ENCODE data around the gene CAMTA1. TPM values are rescaled to one million over a fixed set of nuclear protein-coding genes. Genes with fewer than 3 reads are reported as not detected.
A peak's percentile ranks its signal among the peaks of the same experiment; 100 is the strongest.

CAMTA1 gene
- total and polyA plus RNA-seq, 4 donors, result 48.1 to 140 (median 52.3) TPM

DNA sequence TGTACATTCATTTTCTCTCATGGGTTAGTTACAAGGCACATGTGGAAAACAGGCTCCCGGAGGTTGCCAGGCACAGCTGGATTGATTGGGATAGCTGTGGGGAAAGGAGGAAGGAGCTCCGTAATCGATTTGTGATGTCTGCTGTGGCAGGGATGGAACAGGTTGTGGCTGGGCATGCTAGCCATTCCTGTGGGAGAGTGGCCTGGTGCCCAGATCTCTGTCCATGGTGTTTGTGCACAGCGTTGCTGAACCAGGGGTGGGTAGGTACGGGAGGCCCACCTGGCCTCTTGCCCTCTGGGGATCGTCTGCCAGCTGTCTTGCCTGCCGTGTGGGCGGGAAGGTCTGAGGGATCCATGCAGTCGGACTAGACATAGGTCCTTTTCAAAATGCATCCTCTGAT is 683.0 kb downstream of the CAMTA1 start:
- Histone ChIP-seq H3K27me3 (ENCODE audit: control insufficient read depth in 3 of 3, insufficient read depth in 3 of 3, low read length in 2 of 3) (no peaks in the 10 kb centered on the region), H3K4me3 (no peak overlapping the region), H3K9ac (ENCODE audit: insufficient read depth in 1 of 2, low read length in 2 of 2) (no peak overlapping the region), H3K36me3 (ENCODE audit: control insufficient read depth in 4 of 4, insufficient read depth in 4 of 4, low read length in 4 of 4) (no peaks in the 10 kb centered on the region), H3K9me3 (ENCODE audit: control insufficient read depth in 4 of 4, insufficient read depth in 3 of 4, low read length in 3 of 4) (no peaks in the 10 kb centered on the region), H3K27ac (ENCODE audit: low read depth in 1 of 2, low read length in 1 of 2) (no peak overlapping the region), H3K4me1 (ENCODE audit: control insufficient read depth in 5 of 5, insufficient read depth in 5 of 5, low read length in 5 of 5) (peaks cover 0 to 19% (median 13%) of the 10 kb centered on the region in 5 donors)
- no peak for ATAC-seq (ENCODE audit: insufficient read depth, low FRiP score)
- no peak for DNase-seq
- WGBS, 2 donors, result 85 to 88% methylated on average over 9 of the region's 9 CpGs
- TF ChIP-seq, protein P1, sequence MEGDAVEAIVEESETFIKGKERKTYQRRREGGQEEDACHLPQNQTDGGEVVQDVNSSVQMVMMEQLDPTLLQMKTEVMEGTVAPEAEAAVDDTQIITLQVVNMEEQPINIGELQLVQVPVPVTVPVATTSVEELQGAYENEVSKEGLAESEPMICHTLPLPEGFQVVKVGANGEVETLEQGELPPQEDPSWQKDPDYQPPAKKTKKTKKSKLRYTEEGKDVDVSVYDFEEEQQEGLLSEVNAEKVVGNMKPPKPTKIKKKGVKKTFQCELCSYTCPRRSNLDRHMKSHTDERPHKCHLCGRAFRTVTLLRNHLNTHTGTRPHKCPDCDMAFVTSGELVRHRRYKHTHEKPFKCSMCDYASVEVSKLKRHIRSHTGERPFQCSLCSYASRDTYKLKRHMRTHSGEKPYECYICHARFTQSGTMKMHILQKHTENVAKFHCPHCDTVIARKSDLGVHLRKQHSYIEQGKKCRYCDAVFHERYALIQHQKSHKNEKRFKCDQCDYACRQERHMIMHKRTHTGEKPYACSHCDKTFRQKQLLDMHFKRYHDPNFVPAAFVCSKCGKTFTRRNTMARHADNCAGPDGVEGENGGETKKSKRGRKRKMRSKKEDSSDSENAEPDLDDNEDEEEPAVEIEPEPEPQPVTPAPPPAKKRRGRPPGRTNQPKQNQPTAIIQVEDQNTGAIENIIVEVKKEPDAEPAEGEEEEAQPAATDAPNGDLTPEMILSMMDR (IDR thresholded peaks at IDR 0.05; ENCODE audit: control extremely low read depth, extremely low read depth), result no peak

DNA sequence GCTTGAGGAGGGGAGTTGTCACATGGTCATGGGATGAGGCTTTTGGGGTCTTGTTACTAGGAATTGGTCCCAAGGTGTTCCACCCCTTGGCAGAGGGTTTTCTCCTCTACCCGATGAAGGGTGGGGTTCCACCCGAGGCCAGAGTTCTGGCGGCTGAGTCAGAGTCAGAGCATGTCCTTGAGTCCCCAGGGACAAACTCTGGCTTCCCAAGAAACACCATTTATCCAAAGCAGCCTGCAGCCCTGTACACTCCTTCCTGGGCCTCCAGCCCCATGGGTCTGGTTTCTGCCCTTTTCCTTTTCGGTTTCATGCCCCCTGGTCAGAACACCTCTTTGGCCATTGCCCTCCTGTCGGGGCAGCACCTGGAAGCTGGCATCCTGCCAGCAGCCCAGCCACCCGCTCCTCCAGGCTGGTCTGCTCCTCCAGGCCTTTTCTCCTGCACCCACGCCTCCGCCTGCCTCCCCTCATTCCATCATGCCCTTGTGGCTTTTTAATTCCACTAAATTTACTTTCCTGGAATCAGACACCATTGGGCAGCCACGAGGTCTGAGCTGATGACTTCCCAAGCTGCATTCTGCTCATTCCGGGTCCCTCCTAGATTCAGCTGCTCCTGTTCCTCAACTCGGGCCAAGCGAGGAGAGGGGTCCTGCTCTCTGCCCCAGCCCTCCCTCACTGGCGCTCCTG is 684.1 kb downstream of the CAMTA1 start:
- H3K9ac ChIP-seq (ENCODE audit: insufficient read depth in 1 of 2, low read length in 2 of 2), result no peak overlapping the region
- no peak overlapping the region for H3K27ac ChIP-seq (ENCODE audit: low read depth in 1 of 2, low read length in 1 of 2)

DNA sequence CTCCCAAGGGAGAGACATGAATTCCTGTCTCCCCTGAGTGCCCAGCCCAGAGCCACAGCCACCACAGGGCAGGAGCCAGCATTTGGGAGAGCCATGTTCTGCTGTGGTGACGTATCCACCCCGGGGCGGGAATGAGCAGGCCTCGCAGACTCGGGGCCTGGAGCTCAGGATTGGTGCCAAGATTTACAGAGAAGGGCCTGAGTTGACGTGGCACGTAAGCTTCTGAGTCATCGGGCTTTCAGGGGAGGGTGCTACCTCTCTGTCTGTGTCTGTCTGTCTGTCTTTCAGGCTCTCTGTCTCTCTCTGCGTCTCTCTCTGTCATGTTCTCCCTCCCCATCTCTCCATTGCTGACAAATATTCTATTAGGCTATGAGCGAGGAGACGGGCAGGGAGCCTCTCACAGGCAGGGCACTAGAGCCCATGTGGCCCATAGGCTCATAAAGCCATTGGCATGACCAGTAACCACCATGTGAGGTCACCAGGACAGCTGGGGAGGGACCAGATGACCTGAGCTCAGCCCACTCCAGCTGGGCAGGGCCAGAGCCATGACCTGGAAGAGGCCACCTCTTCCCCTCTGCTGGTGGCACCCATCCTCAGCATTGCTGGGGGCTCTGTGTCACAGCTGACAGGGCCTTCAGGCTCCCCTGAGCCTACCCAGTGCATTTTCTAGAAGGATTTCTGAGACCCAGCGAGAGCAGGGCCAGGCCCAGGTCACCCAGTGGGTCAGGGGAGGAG is 685.8 kb downstream of the CAMTA1 start:
- Histone ChIP-seq H3K36me3 (ENCODE audit: control insufficient read depth in 4 of 4, insufficient read depth in 4 of 4, low read length in 4 of 4) (no peaks in the 10 kb centered on the region), H3K4me3 (no peak overlapping the region), H3K4me1 (ENCODE audit: control insufficient read depth in 5 of 5, insufficient read depth in 5 of 5, low read length in 5 of 5) (peaks cover 0 to 24% (median 13%) of the 10 kb centered on the region in 5 donors), H3K9me3 (ENCODE audit: control insufficient read depth in 4 of 4, insufficient read depth in 3 of 4, low read length in 3 of 4) (no peaks in the 10 kb centered on the region), H3K9ac (ENCODE audit: insufficient read depth in 1 of 2, low read length in 2 of 2) (no peak overlapping the region), H3K27ac (ENCODE audit: low read depth in 1 of 2, low read length in 1 of 2) (peak overlapping the region; percentile 21 to 42), H3K27me3 (ENCODE audit: control insufficient read depth in 3 of 3, insufficient read depth in 3 of 3, low read length in 2 of 3) (no peaks in the 10 kb centered on the region)
- 57 to 76% methylated on average over 12 of the region's 12 CpGs for WGBS, 2 donors
- TF ChIP-seq, protein P1 (IDR thresholded peaks at IDR 0.05; ENCODE audit: control extremely low read depth, extremely low read depth), result no peak
- ATAC-seq (ENCODE audit: insufficient read depth, low FRiP score), result peak; percentile 48
- peak; percentile 74 to 84 (median 83) for DNase-seq

More for the DNA sequence above, 684.1 kb downstream of the CAMTA1 start:
- peaks cover 0 to 19% (median 13%) of the 10 kb centered on the region in 5 donors for H3K4me1 ChIP-seq (ENCODE audit: control insufficient read depth in 5 of 5, insufficient read depth in 5 of 5, low read length in 5 of 5)
- DNase-seq (no peak), ATAC-seq (ENCODE audit: insufficient read depth, low FRiP score) (no peak)
- H3K27me3 ChIP-seq (ENCODE audit: control insufficient read depth in 3 of 3, insufficient read depth in 3 of 3, low read length in 2 of 3), result no peaks in the 10 kb centered on the region
- H3K36me3 ChIP-seq (ENCODE audit: control insufficient read depth in 4 of 4, insufficient read depth in 4 of 4, low read length in 4 of 4), result no peaks in the 10 kb centered on the region
- TF ChIP-seq, protein P1 (IDR thresholded peaks at IDR 0.05; ENCODE audit: control extremely low read depth, extremely low read depth), result no peak
- no peak overlapping the region for H3K4me3 ChIP-seq
- no peaks in the 10 kb centered on the region for H3K9me3 ChIP-seq (ENCODE audit: control insufficient read depth in 4 of 4, insufficient read depth in 3 of 4, low read length in 3 of 4)
- 73 to 89% methylated on average over 13 of the region's 13 CpGs for WGBS, 2 donors

Data from lung (tissue), 12 donors.